HG03139 (cell line): ENCODE data around the gene KLHDC8A.

Experiments
- ATAC-seq: cut with Tn5 transposase; IDR thresholded peaks from one replicate; pipeline ENCODE4 v1.9.1; 2021; ENCODE audit not compliant: unreplicated experiment

The KLHDC8A gene

GRCh38 chr1:205319081-205320018 lies 37.4 kb downstream of the KLHDC8A start:
- ATAC-seq = no peak

- no peak for ATAC-seq
These were observed 38.3 kb downstream of the KLHDC8A start for GRCh38 chr1:205318231-205318991.

GRCh38 chr1:205317311-205317917 lies 39.3 kb downstream of the KLHDC8A start:
- no peak for ATAC-seq

DNA sequence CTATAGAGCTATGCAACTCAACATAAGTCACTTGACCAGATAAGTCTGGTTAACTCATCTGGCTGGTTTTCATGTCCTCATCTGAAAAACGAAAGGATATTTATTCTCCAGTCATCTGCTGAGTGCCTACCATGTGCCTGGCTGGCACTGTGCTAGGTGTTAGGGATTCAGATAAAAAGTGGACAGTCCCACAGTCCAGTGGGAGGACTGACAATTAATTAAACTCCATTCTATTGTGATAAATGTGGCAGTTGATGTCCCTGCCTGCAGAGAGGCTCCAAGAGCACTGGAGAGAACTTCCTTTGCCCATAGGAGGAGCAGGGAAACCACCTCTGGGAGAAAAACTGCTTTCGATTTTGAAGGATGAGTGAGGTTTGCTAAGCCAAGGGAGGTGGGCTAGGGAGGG lies 40.6 kb downstream of the KLHDC8A start:
- ATAC-seq = no peak

DNA sequence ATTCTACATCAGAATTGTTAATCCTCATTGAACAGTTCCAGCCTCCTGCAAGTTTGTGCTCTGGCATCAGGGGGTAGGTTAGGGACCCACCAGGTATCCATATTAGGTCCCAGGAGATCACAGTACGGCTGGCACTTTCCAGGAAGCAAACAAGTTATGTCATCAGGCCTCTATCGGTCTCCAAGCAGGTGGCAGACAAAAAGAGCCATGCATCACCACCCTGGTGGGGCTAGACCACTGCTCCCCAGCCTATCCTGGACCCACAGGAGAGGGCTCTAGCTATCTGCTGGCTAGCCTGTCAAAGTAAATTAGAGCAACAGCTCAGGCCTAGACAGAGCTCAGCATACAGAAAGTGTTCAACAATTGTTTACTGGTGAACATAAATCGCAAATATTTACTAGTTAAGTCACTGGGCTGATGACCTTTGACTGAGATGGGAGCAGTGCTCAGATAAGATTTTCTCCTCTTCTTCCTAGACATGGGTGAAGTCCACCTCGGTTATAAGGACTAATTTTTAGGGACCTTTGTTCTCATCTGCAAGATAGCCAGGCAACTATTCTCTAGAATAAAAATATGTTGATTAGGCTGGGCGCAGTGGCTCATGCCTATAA lies 41.6 kb downstream of the KLHDC8A start:
- ATAC-seq = no peak

DNA sequence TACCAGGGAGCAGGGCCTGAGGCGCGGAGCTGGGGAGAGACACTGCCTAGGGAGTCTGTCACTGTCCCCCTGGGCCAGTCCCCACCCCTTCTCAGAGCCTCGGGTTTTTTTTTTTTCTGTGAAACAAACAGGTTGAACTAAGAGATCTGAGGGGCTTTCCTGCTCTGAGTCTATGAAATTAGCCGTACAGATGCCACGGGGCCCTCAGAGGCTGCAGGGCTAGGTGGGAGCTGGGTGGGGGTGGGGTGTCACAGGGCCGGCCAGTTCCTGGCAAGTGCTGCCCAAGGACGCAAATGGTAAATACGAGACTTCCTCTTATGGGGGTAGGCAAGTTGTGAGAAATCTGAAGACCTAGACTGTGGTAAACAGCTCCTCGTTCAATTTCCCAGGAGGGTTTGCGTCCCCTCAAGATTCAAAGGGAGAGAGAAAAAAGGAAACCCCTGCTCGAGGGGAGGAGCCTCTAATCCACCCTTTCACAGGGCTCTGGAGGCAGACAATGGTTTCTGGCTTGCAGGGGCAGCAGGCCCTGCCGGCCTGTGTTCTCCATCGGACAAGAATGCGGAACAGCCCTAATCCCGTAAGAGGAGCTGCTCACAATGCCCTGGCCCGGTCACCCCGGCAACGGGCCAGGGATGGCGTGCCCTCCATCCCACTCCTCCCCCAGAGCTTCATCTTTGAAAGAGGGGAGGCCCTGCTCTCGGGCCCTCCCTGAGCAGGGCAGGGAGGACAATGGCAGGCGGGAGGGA lies 43.0 kb downstream of the KLHDC8A start:
- no peak for ATAC-seq

GRCh38 chr1:205312866-205313562 lies 43.7 kb downstream of the KLHDC8A start:
- no peak for ATAC-seq

DNA sequence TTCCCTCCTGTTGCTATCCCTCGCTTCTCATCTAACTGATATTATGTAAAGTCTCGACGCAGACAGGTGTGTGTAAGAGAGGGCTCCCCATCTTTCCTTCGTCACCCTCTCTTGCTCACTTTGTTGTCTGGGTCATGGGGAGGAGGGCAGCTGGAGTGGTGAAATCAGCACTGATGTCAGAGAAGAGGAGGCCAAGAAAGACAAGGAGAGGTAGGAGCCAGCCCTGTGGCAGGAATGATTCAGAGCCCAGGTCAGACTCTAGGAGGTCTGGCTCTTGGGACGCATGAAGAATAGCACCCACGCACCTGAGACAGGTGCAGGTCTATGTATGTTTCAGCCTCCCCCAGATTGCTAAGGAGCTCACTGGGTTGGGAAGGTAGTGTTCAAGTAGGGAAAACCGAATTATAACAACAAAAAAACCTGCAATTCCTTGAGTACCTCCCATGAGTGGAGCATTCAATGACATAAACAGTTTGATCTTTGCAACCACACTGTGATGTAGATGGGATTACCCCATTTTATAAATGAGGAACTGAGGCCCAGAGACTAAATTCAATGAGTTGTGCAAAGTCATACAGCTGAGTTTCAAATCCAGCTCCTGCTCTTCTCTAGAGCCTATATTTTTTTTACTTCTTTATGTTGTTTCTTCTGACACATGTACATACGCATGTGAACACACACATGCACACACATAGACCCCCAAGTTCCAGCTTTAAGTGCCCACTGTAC lies 45.6 kb downstream of the KLHDC8A start:
- no peak for ATAC-seq

DNA sequence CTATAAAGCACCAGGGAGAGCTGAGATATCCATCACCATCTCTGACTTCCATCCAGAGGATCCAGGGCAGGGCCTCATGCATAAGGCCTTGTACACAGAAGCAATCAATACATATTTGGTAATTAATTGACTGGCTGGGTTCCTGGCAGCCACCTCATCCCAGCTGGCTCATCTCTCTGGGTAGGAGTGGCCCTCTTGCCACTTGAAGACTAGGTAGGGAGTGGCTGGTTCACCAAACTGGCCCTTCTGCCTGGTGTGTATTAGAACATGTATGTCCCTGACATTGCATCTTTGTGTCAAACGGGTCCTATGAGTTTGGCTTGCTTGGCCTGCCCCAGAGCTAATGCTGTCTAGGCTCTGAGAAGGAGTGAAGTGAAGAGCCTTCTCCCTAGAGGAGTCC lies 47.0 kb downstream of the KLHDC8A start:
- ATAC-seq = no peak

GRCh38 chr1:205306929-205307566 lies 49.7 kb downstream of the KLHDC8A start:
- no peak for ATAC-seq

DNA sequence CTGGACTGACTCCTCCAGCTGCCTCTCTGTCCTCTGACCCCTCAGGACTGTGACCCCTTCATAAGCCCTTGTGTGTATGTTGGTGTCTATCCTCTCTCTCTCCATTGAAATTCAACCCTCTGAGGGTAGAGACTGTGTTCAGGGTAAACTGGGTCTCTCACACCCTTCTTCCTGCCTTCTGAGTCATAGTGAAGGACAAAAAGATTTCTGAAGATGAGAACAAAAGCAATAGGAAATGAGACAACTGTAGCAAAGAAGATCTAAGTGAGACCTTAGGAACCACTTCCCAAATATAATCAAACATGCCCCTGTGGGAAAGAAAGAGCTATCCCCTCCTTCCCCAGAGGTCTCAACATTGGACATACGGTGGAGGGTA lies 52.0 kb downstream of the KLHDC8A start:
- no peak for ATAC-seq

DNA sequence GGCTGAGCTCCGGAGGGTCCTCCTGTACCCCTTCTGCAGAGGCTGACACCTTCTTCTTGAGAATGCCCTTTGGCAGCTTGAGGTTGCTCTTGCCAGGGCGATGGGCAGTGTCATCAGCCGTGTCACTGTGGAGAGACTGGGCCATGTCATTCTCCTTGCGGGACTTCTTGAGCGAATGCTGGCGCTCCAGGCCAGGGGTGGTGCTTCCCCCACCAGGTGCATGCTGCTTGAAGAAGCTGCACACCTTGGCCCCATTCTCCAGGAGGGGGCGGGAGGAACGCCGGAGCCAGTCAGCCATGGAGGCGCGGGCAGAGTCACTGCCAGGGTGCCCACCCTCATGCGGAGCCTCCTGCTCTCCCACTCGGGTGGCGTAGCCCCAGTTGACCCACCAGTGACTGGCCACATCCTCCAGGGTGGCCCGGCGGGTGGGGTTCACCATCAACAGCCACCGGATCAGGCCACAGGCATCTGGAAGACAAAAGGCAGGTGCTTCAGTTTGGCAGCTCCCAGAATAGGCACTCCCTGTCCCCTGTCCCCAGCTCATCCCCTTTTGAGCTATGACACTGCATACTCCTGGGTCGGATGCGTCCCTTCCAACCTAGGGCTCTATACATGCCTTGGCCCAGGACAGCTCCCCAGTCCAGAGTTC lies 52.6 kb downstream of the KLHDC8A start:
- ATAC-seq = no peak

DNA sequence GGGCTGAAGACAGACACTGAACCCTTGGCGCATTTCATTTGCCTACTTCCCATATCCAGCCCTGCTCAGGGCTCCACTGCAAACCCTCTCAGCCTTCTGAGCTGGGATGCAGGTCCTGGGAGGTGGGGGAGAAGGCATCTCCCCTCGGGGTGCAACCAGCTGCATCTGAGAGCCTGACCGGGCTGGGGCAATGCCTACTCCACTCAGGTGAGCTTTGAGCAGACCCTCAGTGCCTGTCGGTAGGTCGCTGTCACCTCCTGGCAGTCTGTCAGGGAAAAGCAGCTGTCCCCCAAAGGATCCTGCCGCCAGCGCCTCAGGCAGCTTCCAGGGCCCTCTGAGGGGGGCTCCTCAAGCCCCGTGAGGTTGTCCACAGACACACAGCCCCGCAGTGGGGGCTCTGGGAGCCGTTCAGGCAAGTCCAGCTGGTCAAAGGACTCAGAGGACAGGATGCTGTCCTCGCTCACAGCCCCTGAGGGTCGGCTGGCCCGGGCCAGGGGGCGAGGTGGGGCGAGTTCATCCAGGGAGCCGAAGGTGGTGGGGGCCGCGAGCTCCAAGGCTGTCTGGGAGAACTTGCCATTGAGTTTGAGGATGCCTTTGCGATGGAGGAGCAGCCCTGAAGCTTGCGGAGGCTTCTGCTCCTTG lies 53.4 kb downstream of the KLHDC8A start:
- ATAC-seq = no peak

DNA sequence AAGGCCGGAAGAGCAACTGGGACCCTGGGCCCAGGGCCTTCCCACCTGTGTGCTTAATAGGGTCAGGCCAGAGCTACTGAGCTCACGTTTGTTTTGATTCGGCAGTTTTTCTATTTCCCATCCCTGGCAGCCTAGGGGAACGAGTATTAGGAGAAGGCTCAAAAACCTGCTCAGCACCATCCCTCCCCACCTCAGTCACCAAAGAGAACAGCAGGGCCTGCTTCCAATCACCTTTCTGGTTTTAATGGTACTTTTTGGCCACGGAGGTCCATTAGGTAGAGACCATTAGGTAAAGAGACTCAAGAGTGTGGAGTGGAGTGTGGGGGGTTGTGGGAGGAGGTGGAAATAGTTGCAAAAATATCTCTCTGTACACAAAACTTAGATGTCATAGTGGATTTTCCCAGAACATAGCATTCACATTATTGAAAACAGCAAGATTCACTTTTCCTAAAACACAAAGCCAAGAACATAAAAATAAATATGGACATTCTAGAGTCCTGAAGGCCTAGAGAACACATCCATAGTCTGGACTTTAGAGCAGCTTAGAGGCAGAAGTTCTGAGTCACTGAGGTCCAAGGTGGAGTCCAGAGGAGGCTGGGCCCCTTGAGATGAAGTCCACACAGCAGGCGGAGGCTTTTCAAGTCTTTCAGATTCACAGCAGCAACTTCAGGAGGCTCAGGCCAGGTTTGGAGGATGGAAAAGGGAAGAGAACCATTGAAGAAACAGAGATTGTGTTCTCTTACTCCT lies 54.7 kb downstream of the KLHDC8A start:
- no peak for ATAC-seq

DNA sequence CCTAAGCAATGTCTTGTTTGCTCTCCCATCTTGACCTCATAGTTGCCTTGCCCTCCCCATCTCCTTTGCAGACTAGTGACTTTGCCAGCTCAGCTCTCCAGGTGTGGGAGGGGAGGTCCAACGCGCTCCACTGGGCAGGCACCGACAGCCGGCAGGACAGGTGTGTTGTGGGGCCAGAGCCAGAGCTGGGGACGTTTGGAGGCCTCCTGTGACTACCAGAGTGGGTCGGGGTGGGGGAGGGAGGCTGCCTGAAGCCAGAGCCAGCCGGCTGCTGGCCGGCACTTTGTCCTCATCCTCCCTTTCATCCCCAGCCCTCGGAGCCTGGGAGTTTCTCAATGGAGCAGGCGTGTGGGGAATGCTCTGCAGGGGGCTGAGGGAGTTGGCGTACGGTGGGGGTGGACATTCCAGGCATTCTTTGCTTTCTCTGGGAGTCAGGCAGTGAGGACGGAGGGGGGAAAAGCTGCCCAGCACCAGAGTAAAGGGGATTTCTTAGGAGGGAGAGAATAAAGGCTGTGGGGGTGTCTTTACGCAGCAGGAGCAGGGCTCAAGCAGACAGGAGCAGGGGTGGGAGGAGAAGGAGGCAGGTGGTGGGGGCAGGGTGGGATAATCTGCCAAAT lies 55.4 kb downstream of the KLHDC8A start:
- ATAC-seq = no peak

DNA sequence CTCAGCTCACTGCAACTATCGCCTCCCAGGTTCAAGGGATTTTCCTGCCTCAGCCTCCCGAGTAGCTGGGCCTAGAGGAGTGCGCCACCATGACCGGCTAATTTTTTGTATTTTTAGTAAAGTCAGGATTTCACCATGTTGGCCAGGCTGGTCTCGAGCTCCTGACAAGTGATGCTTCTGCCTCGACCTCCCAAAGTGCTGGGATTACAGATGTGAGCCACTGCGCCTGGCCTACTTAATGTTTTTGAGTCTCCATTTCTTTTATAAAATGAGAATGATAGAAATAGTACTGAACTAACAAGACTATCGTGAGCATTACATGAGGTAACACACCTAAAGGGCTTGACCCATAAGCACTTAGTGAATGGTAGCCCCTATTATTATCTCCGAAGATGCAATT lies 56.6 kb downstream of the KLHDC8A start:
- ATAC-seq = no peak
